GM18498 (cell line): Measurements from ENCODE around the gene PLXNA3.

ENCODE experiments used
- ATAC-seq: cut with Tn5 transposase; IDR thresholded peaks from one replicate; pipeline ENCODE4 v1.9.1; 2021; ENCODE audit warnings: mild to moderate bottlenecking, moderate library complexity; ENCODE audit not compliant: unreplicated experiment

Gene PLXNA3

DNA sequence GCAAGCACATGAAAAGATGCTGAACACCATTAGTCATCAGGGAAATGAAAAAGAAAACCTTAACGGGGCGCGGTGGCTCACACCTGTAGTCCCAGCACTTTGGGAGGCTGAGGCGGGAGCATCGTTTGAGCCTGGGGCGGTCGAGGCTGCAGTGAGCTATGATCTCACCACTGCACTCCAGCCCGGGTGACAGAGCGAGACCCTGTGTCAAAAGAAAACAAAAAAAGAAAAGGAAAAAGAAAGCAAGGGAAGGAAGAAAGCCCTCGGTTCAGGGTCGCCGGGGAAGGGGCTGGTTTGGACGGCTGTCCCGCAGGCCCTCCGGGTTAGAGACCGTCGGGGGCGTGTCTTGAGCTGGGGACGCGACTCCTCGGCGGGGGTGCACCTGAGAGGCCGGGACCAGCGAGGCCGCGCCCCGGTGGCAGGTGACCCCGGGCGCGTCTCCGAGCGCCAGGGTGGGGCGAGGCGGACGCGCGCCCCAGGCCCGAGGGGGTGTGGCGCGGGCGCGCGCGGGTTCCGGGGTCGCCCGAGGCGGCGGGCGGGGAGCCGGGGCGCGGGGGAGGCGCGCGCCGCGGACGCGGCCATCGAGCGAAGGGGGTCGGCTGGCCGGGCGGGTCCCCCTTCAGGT, 478 bp upstream of the PLXNA3 start:
- ATAC-seq: peak; percentile 70

DNA sequence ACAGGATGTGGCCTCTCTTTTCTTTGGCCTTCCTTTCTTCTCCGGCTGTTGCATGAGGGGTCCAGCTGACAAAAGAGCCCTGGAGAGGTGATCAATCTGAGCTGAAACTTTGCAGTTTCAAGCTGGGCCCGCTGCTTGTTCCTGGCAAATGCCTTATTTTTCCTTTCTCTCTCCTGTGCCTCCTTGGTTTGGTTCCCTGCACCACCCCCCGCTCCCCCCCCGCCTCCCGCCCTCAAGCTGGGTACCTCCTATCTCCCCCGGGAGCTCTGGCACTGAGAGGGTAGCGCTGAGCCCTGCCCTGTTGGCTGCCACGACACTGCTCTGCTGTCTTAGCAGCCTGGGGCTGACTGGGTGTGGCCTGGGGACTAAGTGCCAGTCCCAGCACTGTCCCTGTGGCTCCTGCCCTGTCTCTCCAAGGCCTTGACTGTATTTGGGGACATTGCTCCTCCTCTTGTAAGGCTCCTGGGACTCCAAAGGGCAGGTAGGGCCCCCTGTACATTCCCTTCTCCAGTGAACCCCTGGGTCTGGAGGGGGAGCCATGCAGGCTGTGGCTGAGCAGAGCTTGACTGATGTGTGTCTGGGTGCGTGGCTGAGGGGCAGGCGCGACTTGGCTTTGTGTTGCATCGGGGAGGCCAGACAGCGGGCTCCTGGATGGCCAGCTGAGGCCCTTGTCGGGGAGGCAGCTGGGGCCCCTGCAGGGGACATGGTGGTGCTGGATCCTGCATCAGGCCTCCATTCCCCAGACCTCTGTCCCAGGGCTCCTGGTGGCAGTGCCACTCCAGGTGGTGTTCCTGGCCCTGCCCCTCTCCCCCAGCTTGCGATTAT, 1.1 kb downstream of the PLXNA3 start:
- no peak for ATAC-seq

DNA sequence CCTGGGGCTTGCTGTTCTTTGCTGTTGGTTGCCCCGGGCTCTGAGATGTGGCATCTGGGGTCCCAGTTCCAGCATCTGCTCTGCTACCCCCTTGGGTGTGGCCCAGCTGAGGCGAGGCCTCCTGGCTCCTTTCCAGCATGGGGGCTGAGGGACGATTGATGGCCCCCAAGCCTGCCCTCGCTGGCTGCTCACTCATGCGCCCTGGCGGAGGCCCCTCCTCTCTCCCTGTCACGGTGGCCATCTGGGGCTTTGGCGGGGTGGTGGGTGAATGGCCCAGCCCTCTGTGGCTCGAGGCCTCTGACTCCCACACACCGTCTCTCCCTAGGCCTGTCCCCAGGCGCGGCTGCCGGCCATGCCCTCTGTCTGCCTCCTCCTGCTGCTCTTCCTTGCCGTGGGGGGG, 1.8 kb downstream of the PLXNA3 start:
- no peak for ATAC-seq

DNA sequence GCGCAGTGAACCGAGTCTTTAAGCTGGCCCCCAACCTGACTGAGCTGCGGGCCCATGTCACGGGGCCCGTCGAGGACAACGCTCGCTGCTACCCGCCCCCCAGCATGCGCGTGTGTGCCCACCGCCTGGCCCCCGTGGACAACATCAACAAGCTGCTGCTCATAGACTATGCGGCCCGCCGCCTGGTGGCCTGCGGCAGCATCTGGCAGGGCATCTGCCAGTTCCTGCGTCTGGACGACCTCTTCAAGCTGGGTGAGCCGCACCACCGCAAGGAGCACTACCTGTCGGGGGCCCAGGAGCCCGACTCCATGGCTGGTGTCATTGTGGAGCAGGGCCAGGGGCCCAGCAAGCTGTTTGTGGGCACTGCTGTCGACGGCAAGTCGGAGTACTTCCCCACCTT, 2.2 kb downstream of the PLXNA3 start:
- no peak for ATAC-seq

DNA sequence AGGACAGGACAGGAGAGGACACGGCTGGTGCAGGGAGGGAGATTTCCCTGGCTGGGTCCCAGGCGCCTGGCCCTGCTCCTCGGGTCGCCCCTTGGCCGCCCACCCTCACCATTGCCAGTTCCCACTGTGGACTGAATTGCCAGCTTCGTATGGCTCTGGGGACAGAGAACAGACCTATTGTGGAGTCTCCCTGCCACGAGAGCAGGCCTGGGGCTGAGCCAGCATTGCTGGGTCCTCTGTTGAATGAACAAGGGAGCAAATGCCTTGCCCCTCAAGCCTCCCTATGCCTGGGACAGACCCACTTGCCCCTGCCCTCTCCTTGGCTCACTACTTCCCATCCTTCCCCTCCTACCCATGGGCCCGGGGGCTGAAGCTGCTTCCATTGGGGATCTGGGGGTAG, 4.3 kb downstream of the PLXNA3 start:
- ATAC-seq: no peak

DNA sequence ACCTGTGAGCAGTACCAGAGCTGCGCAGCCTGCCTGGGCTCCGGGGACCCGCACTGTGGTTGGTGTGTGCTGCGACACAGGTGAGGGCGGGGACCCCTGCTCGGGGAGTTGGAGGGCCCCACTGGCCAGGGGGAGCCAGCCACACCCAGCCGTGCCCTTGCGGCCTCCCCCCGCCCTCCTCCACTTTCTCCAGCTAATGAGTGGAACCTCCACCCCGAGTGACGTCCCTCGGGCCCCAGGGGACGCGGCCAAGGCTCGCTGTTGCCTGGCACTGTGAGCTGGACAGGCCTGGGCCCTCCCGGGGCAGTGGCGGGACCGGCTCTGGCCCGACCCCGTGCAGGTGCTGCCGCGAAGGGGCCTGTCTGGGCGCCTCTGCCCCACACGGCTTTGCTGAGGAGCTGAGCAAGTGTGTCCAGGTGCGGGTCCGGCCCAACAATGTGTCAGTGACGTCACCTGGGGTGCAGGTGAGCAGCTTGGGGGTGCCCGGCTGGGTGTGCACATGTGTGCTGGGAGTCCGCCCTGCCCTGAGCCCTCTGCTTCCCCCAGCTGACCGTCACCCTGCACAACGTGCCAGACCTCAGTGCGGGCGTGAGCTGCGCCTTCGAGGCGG, 5.6 kb downstream of the PLXNA3 start:
- no peak for ATAC-seq

DNA sequence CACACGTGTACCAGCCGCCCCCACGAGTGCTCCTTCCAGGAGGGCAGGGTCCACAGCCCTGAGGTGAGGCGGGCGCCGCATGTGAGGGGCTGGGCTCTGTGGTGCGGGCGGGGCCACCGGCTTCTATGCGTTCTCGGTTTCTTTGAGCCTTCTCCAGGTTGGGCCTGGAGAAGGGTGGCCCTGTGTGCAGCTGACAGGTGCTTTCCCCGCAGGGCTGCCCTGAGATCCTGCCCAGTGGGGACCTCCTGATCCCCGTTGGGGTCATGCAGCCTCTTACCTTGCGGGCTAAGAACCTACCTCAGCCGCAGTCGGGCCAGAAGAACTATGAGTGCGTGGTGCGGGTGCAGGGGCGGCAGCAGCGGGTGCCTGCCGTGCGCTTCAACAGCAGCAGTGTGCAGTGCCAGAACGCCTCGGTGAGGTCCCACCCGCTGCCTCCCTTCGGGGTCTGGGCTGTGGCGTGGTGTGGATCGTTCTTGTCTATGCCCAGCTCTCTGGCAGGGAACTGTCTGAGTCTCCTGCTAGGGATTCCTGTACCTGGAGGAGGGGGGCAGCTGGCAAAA, 6.8 kb downstream of the PLXNA3 start:
- ATAC-seq: no peak

DNA sequence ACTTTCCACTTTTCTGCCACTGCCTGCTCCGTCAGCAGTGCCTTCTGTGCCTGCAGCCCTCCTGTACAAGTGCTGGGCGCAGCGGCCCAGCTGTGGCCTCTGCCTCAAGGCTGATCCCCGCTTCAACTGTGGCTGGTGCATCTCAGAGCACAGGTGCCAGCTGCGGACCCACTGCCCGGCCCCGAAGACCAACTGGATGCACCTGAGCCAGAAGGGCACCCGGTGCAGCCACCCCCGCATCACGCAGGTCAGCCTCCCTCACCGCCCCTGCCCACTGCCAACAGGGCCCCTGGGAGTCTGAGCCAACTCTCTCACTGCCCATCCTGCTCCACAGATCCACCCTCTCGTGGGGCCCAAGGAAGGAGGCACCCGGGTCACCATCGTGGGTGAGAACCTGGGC, 7.5 kb downstream of the PLXNA3 start:
- no peak for ATAC-seq

DNA sequence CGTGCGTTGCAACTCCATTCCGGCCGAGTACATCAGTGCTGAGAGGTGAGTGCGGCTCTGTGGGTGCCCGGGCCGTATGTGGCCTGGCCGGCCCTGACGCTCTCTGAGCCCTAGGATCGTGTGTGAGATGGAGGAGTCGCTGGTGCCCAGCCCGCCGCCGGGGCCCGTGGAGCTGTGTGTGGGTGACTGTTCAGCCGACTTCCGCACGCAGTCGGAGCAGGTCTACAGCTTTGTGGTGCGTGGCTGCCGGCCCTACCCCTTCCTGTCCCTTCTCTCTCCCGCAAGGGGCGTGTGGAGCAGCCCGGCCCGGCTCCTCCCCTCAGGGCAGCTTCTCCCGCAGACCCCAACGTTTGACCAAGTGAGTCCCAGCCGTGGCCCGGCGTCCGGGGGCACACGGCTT, 8.0 kb downstream of the PLXNA3 start:
- ATAC-seq: no peak

DNA sequence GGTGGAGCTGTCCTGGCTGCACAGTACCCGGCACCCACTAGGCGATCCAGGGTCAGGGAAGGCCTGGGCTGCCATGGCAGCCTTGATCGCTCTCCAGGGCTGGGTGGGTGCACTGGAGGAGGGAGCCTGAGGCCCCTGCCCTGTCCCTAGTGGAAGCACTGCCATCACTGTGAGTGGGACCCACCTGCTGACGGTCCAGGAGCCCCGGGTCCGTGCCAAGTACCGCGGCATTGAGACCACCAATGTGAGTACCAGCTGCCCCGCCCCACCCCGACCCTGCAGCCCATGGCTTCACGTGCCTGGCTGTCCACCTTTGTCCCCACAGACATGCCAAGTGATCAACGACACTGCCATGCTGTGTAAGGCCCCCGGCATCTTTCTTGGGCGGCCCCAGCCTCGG, 8.8 kb downstream of the PLXNA3 start:
- no peak for ATAC-seq

DNA sequence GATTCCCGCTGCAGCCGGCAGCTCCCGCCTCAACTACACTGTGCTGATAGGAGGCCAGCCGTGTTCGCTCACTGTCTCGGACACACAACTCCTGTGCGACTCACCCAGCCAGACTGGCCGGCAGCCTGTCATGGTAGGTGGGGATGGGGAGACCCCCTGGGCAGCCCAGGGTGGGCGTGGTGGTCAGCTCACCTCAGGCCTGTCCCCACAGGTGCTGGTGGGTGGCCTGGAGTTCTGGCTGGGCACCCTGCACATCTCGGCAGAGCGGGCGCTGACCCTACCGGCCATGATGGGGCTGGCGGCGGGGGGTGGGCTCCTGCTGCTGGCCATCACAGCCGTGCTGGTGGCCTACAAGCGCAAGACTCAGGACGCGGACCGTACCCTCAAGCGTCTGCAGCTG, 9.5 kb downstream of the PLXNA3 start:
- no peak for ATAC-seq

DNA sequence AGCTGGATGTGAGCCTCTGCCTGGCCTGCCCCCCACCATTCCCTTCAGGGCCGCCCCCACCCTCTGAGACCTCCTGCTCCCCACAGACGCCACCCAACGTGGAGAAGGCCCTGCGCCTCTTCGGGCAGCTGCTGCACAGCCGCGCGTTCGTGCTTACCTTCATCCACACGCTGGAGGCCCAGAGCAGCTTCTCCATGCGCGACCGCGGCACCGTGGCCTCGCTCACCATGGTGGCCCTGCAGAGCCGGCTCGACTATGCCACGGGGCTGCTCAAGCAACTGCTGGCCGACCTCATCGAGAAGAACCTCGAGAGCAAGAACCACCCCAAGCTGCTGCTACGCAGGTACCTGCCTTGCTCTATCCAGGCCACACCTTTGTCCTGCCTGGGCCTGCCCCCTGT, 10.1 kb downstream of the PLXNA3 start:
- ATAC-seq: no peak

DNA sequence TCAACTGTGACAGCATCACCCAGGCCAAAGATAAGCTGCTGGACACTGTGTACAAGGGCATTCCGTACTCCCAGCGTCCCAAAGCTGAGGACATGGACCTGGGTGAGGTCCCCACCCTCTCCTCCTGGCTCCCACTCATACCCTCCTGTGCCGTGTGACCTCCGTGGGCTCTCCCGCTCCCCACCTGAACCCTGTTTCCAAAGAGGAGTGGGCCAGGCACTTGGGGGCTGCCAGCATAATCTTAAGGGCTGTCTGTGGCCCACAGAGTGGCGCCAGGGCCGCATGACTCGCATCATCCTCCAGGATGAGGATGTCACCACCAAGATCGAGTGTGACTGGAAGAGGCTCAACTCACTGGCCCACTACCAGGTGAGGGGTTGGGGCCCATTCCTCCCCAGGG, 11.0 kb downstream of the PLXNA3 start:
- ATAC-seq: no peak

DNA sequence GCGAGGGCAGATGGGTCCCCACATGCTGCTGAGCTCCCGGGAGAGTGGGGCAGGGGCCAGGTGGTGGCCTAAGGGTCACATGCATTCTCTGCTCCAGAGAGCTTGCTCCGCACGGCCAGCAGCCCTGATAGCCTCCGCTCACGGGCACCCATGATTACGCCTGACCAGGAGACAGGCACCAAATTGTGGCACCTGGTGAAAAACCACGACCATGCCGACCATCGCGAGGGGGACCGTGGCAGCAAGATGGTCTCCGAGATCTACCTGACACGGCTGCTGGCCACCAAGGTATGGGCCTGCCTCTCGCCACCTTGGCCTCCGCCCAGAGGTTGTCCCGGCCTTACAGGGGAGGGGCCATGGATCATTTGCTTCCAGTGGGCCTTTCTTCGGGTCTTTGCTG, 11.8 kb downstream of the PLXNA3 start:
- ATAC-seq: no peak

DNA sequence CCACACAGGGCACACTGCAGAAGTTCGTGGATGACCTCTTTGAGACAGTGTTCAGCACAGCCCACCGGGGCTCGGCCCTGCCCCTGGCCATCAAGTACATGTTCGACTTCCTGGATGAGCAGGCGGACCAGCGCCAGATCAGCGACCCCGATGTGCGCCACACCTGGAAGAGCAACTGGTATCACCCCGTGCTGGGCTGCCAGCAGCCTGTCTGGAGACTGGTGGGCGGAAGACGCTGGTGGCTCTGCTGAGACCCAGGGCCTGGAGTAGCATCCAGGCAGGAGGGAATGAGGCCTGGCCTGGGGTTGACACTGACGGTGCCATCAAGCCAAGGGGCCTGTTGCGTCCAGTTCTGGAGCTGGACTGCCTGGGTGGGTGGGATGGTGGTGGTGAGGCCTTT, 12.4 kb downstream of the PLXNA3 start:
- ATAC-seq: no peak

DNA sequence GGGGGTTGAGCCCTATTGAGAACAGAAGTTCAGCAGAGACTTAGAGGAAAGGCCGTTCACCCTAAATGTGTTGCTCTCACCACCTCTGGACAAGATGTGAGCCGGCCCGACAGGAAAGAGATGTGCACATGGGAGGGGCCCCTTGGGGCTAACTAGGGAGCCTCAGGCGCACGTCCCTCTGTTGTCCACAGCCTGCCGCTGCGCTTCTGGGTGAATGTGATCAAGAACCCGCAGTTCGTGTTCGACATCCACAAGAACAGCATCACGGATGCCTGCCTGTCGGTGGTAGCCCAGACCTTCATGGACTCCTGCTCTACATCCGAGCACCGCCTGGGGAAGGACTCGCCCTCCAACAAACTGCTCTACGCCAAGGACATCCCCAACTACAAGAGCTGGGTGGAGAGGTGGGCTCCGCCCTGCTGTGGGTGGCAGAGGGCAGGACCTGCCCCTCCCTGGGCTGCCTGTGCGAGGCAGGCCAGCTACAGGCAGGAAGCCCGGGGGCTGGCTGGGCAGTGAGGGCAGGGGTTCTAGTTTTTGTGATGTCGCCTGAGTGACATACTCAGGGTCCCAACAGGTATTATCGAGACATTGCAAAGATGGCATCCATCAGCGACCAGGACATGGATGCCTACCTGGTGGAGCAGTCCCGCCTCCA, 13.0 kb downstream of the PLXNA3 start:
- ATAC-seq: no peak

DNA sequence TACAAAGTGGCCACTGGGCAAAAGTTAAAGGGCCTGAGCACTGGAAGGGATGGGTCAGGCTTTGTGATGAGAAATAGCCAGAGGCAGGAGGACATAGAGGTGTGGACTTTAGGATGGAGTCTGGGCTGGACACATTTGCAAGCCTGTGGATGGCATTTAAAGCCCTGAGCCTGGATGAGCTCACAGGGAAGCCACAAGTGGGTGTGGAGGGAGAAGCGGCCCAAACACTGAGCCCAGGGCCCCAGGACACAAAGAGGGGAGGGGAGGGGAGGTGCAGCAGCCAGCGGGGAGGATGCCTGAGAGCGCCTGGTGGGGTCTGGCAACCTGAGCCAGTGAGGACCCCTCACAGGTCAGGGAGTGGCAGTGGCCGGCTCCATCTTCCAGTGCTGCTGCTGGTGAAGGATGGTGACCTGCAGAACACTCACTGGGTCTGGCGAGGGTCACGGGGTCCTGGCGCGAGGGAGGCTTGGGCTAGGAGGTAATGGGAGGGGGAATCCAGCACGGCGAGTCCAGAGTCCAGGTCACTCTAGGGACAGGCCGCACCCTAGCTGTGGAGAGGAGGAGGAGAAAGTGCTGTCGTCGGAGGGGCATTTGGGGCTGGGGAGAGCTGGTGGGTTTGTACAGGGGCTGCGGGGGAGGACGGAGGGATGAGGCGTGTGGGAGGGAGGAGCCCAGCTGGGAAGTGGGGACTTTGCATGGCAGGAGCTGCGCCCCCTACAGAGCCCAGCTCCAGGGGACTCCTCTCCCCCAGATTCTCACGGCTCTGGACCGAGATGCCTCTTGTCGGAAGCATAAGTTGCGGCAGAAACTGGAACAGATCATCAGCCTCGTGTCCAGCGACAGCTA, 14.0 kb downstream of the PLXNA3 start:
- ATAC-seq: no peak

DNA sequence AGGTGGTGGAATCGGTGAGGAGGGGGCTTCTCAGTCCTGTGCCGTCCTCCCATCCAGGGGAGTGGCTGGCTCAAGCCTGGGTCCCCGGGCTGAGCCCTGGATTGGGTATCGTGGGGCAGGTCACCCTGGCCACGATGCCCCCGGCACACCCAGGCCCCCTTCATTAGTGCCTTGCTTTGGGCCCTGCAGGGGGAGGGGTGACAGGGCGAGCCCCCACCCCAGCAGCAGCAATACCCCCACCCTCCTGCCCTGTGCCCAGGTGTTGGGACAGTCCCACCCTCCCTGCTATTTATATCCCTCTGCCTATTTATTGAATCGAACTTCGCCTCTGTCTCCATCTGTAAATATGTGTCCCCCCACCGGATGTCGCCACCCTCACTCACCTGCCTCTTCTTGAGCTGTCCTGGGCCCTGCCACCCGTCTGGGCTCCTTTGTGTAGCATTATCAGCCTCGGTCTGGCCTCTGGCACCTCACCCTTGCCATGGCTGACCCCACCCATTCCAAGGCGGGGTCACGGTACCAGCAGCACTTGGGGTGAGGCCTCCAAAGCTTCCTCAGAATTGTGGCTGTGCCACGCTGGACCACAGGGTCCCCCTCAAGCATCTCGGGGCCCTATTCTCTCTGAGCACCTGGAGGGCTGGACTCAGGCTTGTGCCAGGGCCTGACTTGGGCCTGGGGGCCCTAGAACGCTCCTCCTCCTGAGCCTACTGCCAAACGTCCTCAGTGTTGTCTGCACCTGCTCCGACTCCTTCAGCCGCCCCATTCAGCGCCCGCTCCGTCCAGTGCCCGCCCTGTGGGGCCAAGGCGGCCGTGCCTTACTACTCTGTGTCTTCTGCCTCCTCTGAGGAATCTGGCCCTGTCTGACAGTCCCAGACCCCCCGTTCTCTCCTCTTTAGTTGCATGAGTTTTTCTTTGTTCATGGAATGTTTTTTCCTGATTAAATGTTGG, 14.9 kb downstream of the PLXNA3 start:
- no peak for ATAC-seq

DNA sequence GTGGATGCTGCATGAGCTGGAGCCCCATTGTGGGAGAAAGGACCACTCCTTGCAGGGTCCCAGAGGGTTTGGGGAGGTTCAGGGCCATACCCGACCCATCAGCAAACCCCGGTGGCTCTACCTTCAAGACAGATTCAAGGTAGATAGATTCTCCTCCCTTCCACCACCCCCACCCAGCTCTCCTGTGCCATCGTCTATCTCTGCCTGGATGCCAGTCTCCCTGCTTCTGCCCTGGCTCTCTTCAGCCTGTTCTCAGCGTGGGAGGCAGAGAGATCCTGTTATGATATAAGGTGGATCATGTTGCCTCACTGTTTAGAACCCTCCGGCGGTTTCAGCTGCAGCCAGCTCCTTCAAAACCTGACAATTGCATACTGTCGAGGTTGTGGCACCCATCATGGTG, 15.6 kb downstream of the PLXNA3 start:
- no peak for ATAC-seq
